ENCODE results near the gene AKR1E2. TPM values are rescaled to one million over a fixed set of nuclear protein-coding genes. Genes with fewer than 3 reads are reported as not detected.

Gene AKR1E2
- total and polyA plus RNA-seq, 4 donors: 0.46 to 9.4 (median 2.6) TPM

- H3K27ac ChIP-seq (ENCODE audit: low read depth in 1 of 2, low read length in 2 of 2): no peak overlapping the region
- no peak overlapping the region for H3K4me3 ChIP-seq (ENCODE audit: low read depth in 1 of 3, low read length in 3 of 3)
- no peaks in the 10 kb centered on the region for H3K36me3 ChIP-seq (ENCODE audit: control insufficient read depth in 4 of 4, insufficient read depth in 3 of 4, low read depth in 1 of 4, low read length in 3 of 4)
- no peak overlapping the region for H3K9ac ChIP-seq (ENCODE audit: low read depth in 1 of 2, low read length in 2 of 2)
- no peak for DNase-seq (ENCODE audit: low spot score)
- H3K4me1 ChIP-seq (ENCODE audit: control insufficient read depth in 4 of 4, insufficient read depth in 4 of 4, low read length in 3 of 4): no peaks in the 10 kb centered on the region
- no peaks in the 10 kb centered on the region for H3K9me3 ChIP-seq (ENCODE audit: control insufficient read depth in 4 of 4, low read length in 3 of 4)
- peaks cover 0 to 5% (median 0%) of the 10 kb centered on the region in 4 donors for H3K27me3 ChIP-seq (ENCODE audit: control insufficient read depth in 4 of 4, insufficient read depth in 4 of 4, low read length in 3 of 4)
- 64% methylated on average over 8 of the region's 8 CpGs for WGBS
- TF ChIP-seq NR2F2 (IDR thresholded peaks at IDR 0.05) (no peak), RAD21 (IDR thresholded peaks at IDR 0.05) (no peak), ATF3 (IDR thresholded peaks at IDR 0.05) (no peak), EGR1 (IDR thresholded peaks at IDR 0.05; ENCODE audit: low read depth in 2 of 2) (no peak), CTCF (IDR thresholded peaks at IDR 0.05; ENCODE audit: low read depth, low read length, missing input control) (no peak), ZBTB33 (IDR thresholded peaks at IDR 0.05) (no peak), RXRA (IDR thresholded peaks at IDR 0.05) (no peak), GABPA (IDR thresholded peaks at IDR 0.05 in 1 of 2, conservative IDR thresholded peaks at IDR 0.05 in 1 of 2) (no peak), FOXA2 (IDR thresholded peaks at IDR 0.05) (no peak), YY1 (IDR thresholded peaks at IDR 0.05) (no peak)
These were observed 41.2 kb upstream of the AKR1E2 start for GRCh38 chr10:4784667-4785333.

- Histone ChIP-seq H3K9me3 (ENCODE audit: control insufficient read depth in 4 of 4, low read length in 3 of 4) (no peaks in the 10 kb centered on the region), H3K9ac (ENCODE audit: low read depth in 1 of 2, low read length in 2 of 2) (no peak overlapping the region), H3K4me1 (ENCODE audit: control insufficient read depth in 4 of 4, insufficient read depth in 4 of 4, low read length in 3 of 4) (no peaks in the 10 kb centered on the region), H3K36me3 (ENCODE audit: control insufficient read depth in 4 of 4, insufficient read depth in 3 of 4, low read depth in 1 of 4, low read length in 3 of 4) (no peaks in the 10 kb centered on the region), H3K27me3 (ENCODE audit: control insufficient read depth in 4 of 4, insufficient read depth in 4 of 4, low read length in 3 of 4) (peaks cover 0 to 8% (median 0%) of the 10 kb centered on the region in 4 donors), H3K27ac (ENCODE audit: low read depth in 1 of 2, low read length in 2 of 2) (no peak overlapping the region), H3K4me3 (ENCODE audit: low read depth in 1 of 3, low read length in 3 of 3) (no peak overlapping the region)
- WGBS: 63% methylated on average over 12 of the region's 12 CpGs
- DNase-seq (ENCODE audit: low spot score): no peak
- TF ChIP-seq HNF4G (IDR thresholded peaks at IDR 0.05): no peak
- no peak for TF ChIP-seq RXRA (IDR thresholded peaks at IDR 0.05)
- no peak for TF ChIP-seq GABPA (IDR thresholded peaks at IDR 0.05 in 1 of 2, conservative IDR thresholded peaks at IDR 0.05 in 1 of 2)
- TF ChIP-seq RAD21 (IDR thresholded peaks at IDR 0.05): no peak
These were observed 39.8 kb upstream of the AKR1E2 start for GRCh38 chr10:4786043-4786839.

- no peak for DNase-seq (ENCODE audit: low spot score)
- Histone ChIP-seq H3K27ac (ENCODE audit: low read depth in 1 of 2, low read length in 2 of 2) (no peak overlapping the region), H3K9ac (ENCODE audit: low read depth in 1 of 2, low read length in 2 of 2) (no peak overlapping the region), H3K27me3 (ENCODE audit: control insufficient read depth in 4 of 4, insufficient read depth in 4 of 4, low read length in 3 of 4) (peaks cover 0 to 5% (median 0%) of the 10 kb centered on the region in 4 donors), H3K4me3 (ENCODE audit: low read depth in 1 of 3, low read length in 3 of 3) (no peak overlapping the region), H3K36me3 (ENCODE audit: control insufficient read depth in 4 of 4, insufficient read depth in 3 of 4, low read depth in 1 of 4, low read length in 3 of 4) (no peaks in the 10 kb centered on the region), H3K4me1 (ENCODE audit: control insufficient read depth in 4 of 4, insufficient read depth in 4 of 4, low read length in 3 of 4) (no peaks in the 10 kb centered on the region), H3K9me3 (ENCODE audit: control insufficient read depth in 4 of 4, low read length in 3 of 4) (no peaks in the 10 kb centered on the region)
- WGBS: 85% methylated on average over 3 of the region's 3 CpGs
- TF ChIP-seq NR2F2 (IDR thresholded peaks at IDR 0.05): no peak
- no peak for TF ChIP-seq FOXA2 (IDR thresholded peaks at IDR 0.05)
- no peak for TF ChIP-seq CTCF (IDR thresholded peaks at IDR 0.05; ENCODE audit: low read depth, low read length, missing input control)
- no peak for TF ChIP-seq HNF4G (IDR thresholded peaks at IDR 0.05)
- no peak for TF ChIP-seq REST (IDR thresholded peaks at IDR 0.05)
- TF ChIP-seq RAD21 (IDR thresholded peaks at IDR 0.05): no peak
- no peak for TF ChIP-seq TAF1 (conservative IDR thresholded peaks at IDR 0.05)
- no peak for TF ChIP-seq FOXA1 (IDR thresholded peaks at IDR 0.05)
- no peak for TF ChIP-seq ATF3 (IDR thresholded peaks at IDR 0.05)
These were observed 36.0 kb upstream of the AKR1E2 start for GRCh38 chr10:4790045-4790444.
